Coronary artery (tissue), 2 donors: ENCODE results near the gene FNBP1L.

Source experiments
- DNase-seq: peaks from one replicate; pipeline ENCODE4 v3.0.0-alpha.2; 2017; ENCODE audit warnings: low spot score
- H3K27ac ChIP-seq, 2 donors: fragments of 200-600 bp; sonication (generic); one replicate each; pipeline ENCODE4 v1.5.1; 2016 to 2019
- H3K4me3 ChIP-seq: fragments of 200-600 bp; sonication (generic); 2 replicates; pipeline ENCODE4 v1.5.1; 2016; ENCODE audit warnings: mild to moderate bottlenecking, moderate library complexity
- CTCF ChIP-seq: fragments of 200-600 bp; sonication (generic); IDR thresholded peaks from one replicate; pipeline ENCODE4 v1.5.1; 2019; ENCODE audit warnings: antibody characterized with exemption

Gene FNBP1L

GRCh38 chr1:93525431-93525830 is 77.5 kb downstream of the FNBP1L start:
- DNase-seq = no peak
- H3K4me3 ChIP-seq = no peak overlapping the region
- TF ChIP-seq CTCF = no peak
- H3K27ac ChIP-seq = no peak overlapping the region

DNA sequence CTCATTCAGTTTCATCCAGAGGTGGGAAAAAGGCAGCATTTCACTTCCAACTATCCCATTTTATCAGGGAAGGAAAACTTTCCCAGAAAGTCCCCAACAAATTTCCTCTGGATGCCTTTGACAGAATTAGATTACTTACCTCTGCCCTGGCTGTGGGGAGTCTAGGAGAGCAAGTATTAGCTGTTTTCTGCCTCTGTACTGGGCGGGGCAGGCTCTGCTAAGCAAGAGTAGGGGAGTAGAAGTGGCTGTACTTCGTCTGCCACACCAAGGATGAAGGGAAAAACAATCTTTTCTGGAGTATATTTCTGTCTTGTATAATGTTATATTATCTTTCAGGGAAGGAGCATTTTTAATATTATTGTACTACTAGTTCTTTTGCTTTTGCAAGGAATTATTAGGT is 78.5 kb downstream of the FNBP1L start:
- TF ChIP-seq CTCF = no peak
- Histone ChIP-seq H3K27ac (no peak overlapping the region), H3K4me3 (no peak overlapping the region)
- DNase-seq = no peak

DNA sequence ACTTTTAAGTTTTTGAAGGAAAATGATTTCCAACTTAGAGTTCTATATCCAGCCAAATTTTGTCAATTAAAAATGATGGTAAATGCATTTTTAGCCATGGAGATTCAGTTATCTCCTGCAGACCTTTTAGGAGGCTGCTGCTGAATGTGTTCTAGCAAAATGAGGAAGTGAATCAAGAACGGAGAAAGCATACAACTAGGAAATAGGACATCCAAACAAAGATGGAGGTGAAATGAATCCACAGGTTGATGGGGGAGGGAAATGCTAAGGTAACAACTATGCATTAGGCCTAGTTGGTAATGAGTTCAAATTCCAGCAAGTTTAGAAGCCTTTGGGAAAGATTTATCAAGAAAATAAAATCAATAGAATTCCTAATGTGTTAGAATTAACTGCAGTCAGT is 80.5 kb downstream of the FNBP1L start:
- H3K4me3 ChIP-seq = no peak overlapping the region
- DNase-seq = no peak
- TF ChIP-seq CTCF = no peak
- no peak overlapping the region for H3K27ac ChIP-seq

DNA sequence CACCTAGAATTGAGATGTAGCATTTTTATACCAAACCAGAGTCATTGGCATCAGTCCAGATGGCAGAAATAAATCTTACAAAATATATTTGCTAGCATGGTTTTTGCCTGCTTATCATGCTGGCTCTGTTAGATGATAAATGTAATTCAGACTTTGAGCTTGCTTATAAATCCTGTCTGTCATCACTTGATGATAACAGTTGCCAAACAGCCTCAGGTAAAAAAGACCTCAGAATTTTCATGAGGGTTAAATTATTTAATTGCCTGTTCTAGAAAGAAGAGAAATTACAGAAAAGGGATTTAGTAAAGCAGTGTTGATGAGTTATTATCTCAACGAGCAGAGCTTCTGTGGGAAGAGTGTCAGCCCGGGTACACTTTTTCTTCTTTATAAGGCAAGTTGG is 83.3 kb downstream of the FNBP1L start:
- TF ChIP-seq CTCF = no peak
- Histone ChIP-seq H3K4me3 (no peak overlapping the region), H3K27ac (no peak overlapping the region)
- no peak for DNase-seq

GRCh38 chr1:93532780-93533378 is 85.0 kb downstream of the FNBP1L start:
- TF ChIP-seq CTCF = no peak
- H3K4me3 ChIP-seq = no peak overlapping the region
- no peak for DNase-seq
- no peak overlapping the region for H3K27ac ChIP-seq

- no peak for DNase-seq
- Histone ChIP-seq H3K4me3 (no peak overlapping the region), H3K27ac (no peak overlapping the region)
- no peak for TF ChIP-seq CTCF
Observed at GRCh38 chr1:93533677-93534076, 85.8 kb downstream of the FNBP1L start.

- TF ChIP-seq CTCF = no peak
Observed at GRCh38 chr1:93537396-93537795, 89.5 kb downstream of the FNBP1L start.

More at GRCh38 chr1:93537396-93537795, 89.5 kb downstream of the FNBP1L start:
- H3K4me3 ChIP-seq = no peak overlapping the region
- DNase-seq = no peak
- H3K27ac ChIP-seq = no peak overlapping the region
